Esophagus squamous epithelium (tissue), 4 donors: Measurements from ENCODE around the gene EGFR.

Experiments
- CTCF ChIP-seq, 6 experiments: fragments of 450-650 bp in 4 of 6; fragments of 200-600 bp in 2 of 6; sonication (generic) in 2 of 6; IDR thresholded peaks; one replicate each; pipeline ENCODE4 v1.5.1; 2016 to 2019; ENCODE audit warnings: antibody characterized with exemption in 6 of 6, mild to moderate bottlenecking in 4 of 6, moderate library complexity in 4 of 6
- POLR2A ChIP-seq, 4 donors: fragments of 450-650 bp; IDR thresholded peaks; one replicate each; pipeline ENCODE4 v1.6.1; 2017; ENCODE audit warnings: antibody characterized with exemption in 4 of 4, mild to moderate bottlenecking in 4 of 4, moderate library complexity in 3 of 4

GRCh38 chr7:55117286-55117685 is 98.5 kb downstream of the EGFR start:
- TF ChIP-seq CTCF (IDR thresholded peaks at IDR 0.05) (no peak), POLR2A (IDR thresholded peaks at IDR 0.05) (no peak)
